SK-N-SH treated with all-trans-retinoic acid at 6 μM for 48 hours (cell line): ENCODE results near the gene YARS2.

ENCODE experiments used
- ATAC-seq: fragments of 200-7000 bp; cut with Tn5 transposase; 3 replicates; pipeline ENCODE4 v1.9.1; 2020; ENCODE audit warnings: mild to moderate bottlenecking, moderate library complexity
- BACH2 ChIP-seq: fragments of 250-450 bp; sonication (Bioruptor Pico); IDR thresholded peaks from 2 replicates; pipeline ENCODE4 v1.9.0; 2021; ENCODE audit warnings: mild to moderate bottlenecking, borderline replicate concordance
- ESRRG ChIP-seq: fragments of 250-450 bp; sonication (Bioruptor Pico); IDR thresholded peaks from 2 replicates; pipeline ENCODE4 v1.6.1; 2021; ENCODE audit warnings: mild to moderate bottlenecking
- GLIS3 ChIP-seq: fragments of 250-450 bp; sonication (Bioruptor Pico); IDR thresholded peaks from 2 replicates; pipeline ENCODE4 v1.5.0; 2020; ENCODE audit warnings: mild to moderate bottlenecking, moderate library complexity
- ISL1 ChIP-seq: fragments of 250-450 bp; sonication (Bioruptor Pico); IDR thresholded peaks from 2 replicates; pipeline ENCODE4 v2.1.2; 2022; ENCODE audit warnings: mild to moderate bottlenecking, moderate library complexity
- POU6F1 ChIP-seq: fragments of 250-450 bp; sonication (Bioruptor Pico); IDR thresholded peaks from 2 replicates; pipeline ENCODE4 v1.8.0; 2021; ENCODE audit warnings: low read depth, mild to moderate bottlenecking, moderate library complexity, borderline replicate concordance
- PPARA ChIP-seq: fragments of 250-450 bp; sonication (Bioruptor Pico); IDR thresholded peaks from 2 replicates; pipeline ENCODE4 v1.5.0; 2020; ENCODE audit warnings: mild to moderate bottlenecking, borderline replicate concordance
- RARB ChIP-seq: fragments of 250-450 bp; sonication (Bioruptor Pico); IDR thresholded peaks from 2 replicates; pipeline ENCODE4 v1.8.0; 2021; ENCODE audit warnings: mild to moderate bottlenecking, moderate library complexity
- SNAI2 ChIP-seq: fragments of 250-450 bp; sonication (Bioruptor Pico); IDR thresholded peaks from 2 replicates; pipeline ENCODE4 v1.5.0; 2020; ENCODE audit warnings: mild to moderate bottlenecking, moderate library complexity
- TCF4 ChIP-seq: fragments of 250-450 bp; sonication (Bioruptor Pico); IDR thresholded peaks from 2 replicates; pipeline ENCODE4 v1.8.0; 2021; ENCODE audit warnings: mild to moderate bottlenecking, moderate library complexity, borderline replicate concordance
- TOX ChIP-seq: fragments of 250-450 bp; sonication (Bioruptor Pico); IDR thresholded peaks from 2 replicates; pipeline ENCODE4 v1.8.0; 2021; ENCODE audit warnings: mild to moderate bottlenecking, moderate library complexity, borderline replicate concordance
- ZC3H10 ChIP-seq: fragments of 250-450 bp; sonication (Bioruptor Pico); IDR thresholded peaks from 2 replicates; pipeline ENCODE4 v1.5.1; 2021; ENCODE audit warnings: mild to moderate bottlenecking, moderate library complexity
- ZFP3 ChIP-seq: fragments of 250-450 bp; sonication (Bioruptor Pico); IDR thresholded peaks from 2 replicates; pipeline ENCODE4 v1.5.0; 2020; ENCODE audit warnings: mild to moderate bottlenecking, moderate library complexity
- ZFP30 ChIP-seq: fragments of 450-650 bp; formaldehyde crosslinking; IDR thresholded peaks from 2 replicates; pipeline ENCODE4 v1.5.0; 2022; ENCODE audit warnings: mild to moderate bottlenecking, moderate library complexity
- ZNF565 ChIP-seq: fragments of 450-650 bp; formaldehyde crosslinking; conservative IDR thresholded peaks from 2 replicates; pipeline ENCODE4 v1.5.0; 2020; ENCODE audit warnings: low read depth, mild to moderate bottlenecking, moderate library complexity
- ZNF70 ChIP-seq: fragments of 450-650 bp; formaldehyde crosslinking; IDR thresholded peaks from 2 replicates; pipeline ENCODE4 v1.5.0; 2020; ENCODE audit warnings: mild to moderate bottlenecking, moderate library complexity
- ZNF8 ChIP-seq: fragments of 450-650 bp; formaldehyde crosslinking; IDR thresholded peaks from 2 replicates; pipeline ENCODE4 v1.5.0; 2020; ENCODE audit warnings: mild to moderate bottlenecking, moderate library complexity
- TF ChIP-seq, protein P1 (sequence below): fragments of 250-450 bp; sonication (Bioruptor Pico); IDR thresholded peaks from 2 replicates; pipeline ENCODE4 v1.5.0; 2020; ENCODE audit warnings: mild to moderate bottlenecking, moderate library complexity
- TF ChIP-seq, protein P2 (sequence below): fragments of 250-450 bp; sonication (Bioruptor Pico); IDR thresholded peaks from 2 replicates; pipeline ENCODE4 v1.5.1; 2020; ENCODE audit warnings: low read depth, mild to moderate bottlenecking, moderate library complexity
- TF ChIP-seq, protein P3 (sequence below): fragments of 250-450 bp; sonication (Bioruptor Pico); IDR thresholded peaks from 2 replicates; pipeline ENCODE4 v1.8.0; 2020; ENCODE audit warnings: mild to moderate bottlenecking, moderate library complexity, borderline replicate concordance
- TF ChIP-seq, protein P4 (sequence below): fragments of 250-450 bp; sonication (Bioruptor Pico); IDR thresholded peaks from 2 replicates; pipeline ENCODE4 v1.5.1; 2021; ENCODE audit warnings: mild to moderate bottlenecking, moderate library complexity

Gene YARS2

DNA sequence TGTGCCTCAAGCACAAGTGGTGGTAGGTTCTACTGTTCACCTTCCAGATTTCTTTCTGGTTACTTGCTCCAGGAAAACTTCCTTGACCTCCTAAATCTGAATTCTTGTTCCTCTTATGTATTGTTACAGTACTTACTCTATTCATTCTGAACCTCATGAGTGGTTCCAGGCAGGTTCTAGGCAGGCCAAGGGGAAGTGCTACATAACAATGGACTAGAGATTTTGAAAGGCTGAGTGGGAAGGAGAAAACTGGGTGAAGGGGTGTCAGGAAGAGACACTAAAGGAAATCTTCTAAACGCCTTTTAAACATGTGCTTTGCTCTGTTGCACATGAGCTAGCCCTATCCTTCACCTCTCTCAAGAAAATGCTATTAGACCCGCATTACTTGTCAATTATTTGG lies 1.6 kb downstream of the YARS2 start:
- no peak for ATAC-seq
- no peak for TF ChIP-seq ZNF8 (CRISPR knock-in tag)
- no peak for TF ChIP-seq ZFP3 (CRISPR knock-in tag)
- TF ChIP-seq, protein P1, sequence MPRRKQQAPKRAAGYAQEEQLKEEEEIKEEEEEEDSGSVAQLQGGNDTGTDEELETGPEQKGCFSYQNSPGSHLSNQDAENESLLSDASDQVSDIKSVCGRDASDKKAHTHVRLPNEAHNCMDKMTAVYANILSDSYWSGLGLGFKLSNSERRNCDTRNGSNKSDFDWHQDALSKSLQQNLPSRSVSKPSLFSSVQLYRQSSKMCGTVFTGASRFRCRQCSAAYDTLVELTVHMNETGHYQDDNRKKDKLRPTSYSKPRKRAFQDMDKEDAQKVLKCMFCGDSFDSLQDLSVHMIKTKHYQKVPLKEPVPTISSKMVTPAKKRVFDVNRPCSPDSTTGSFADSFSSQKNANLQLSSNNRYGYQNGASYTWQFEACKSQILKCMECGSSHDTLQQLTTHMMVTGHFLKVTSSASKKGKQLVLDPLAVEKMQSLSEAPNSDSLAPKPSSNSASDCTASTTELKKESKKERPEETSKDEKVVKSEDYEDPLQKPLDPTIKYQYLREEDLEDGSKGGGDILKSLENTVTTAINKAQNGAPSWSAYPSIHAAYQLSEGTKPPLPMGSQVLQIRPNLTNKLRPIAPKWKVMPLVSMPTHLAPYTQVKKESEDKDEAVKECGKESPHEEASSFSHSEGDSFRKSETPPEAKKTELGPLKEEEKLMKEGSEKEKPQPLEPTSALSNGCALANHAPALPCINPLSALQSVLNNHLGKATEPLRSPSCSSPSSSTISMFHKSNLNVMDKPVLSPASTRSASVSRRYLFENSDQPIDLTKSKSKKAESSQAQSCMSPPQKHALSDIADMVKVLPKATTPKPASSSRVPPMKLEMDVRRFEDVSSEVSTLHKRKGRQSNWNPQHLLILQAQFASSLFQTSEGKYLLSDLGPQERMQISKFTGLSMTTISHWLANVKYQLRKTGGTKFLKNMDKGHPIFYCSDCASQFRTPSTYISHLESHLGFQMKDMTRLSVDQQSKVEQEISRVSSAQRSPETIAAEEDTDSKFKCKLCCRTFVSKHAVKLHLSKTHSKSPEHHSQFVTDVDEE = no peak
- no peak for TF ChIP-seq ISL1
- no peak for TF ChIP-seq TCF4
- no peak for TF ChIP-seq SNAI2 (CRISPR knock-in tag)
- no peak for TF ChIP-seq ZNF70 (CRISPR knock-in tag)

DNA sequence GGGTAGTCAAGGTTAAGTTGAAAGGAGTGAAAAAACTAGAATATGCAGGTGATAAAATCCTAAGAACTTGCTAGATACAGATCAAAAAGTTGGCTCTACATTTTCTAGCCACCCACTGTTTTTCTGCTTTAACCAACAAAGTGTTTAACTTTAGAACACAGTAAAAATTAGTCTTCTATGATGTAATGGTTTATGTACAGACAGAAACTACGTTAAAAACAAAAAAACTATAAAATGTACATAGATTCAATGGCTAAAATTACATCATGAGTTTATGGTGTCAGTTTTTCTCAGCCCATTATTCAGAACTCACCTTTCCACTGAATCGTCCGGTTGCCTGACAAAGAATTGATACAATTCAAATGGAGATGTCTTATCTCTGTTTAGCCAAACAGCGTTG lies 2.1 kb downstream of the YARS2 start:
- TF ChIP-seq SNAI2 (CRISPR knock-in tag) (no peak), TCF4 (no peak), TOX (CRISPR knock-in tag) (no peak), ZFP3 (CRISPR knock-in tag) (no peak), PPARA (CRISPR knock-in tag) (no peak), ISL1 (no peak)

GRCh38 chr12:32743264-32743663 lies 12.4 kb downstream of the YARS2 start:
- no peak for TF ChIP-seq ZC3H10
- TF ChIP-seq RARB = no peak
- no peak for TF ChIP-seq PPARA (CRISPR knock-in tag)
- no peak for TF ChIP-seq POU6F1 (CRISPR knock-in tag)
- TF ChIP-seq ZFP30 (CRISPR knock-in tag) = no peak
- TF ChIP-seq ZNF8 (CRISPR knock-in tag) = no peak
- no peak for ATAC-seq

More for the DNA sequence above, 2.1 kb downstream of the YARS2 start:
- ATAC-seq = no peak

DNA sequence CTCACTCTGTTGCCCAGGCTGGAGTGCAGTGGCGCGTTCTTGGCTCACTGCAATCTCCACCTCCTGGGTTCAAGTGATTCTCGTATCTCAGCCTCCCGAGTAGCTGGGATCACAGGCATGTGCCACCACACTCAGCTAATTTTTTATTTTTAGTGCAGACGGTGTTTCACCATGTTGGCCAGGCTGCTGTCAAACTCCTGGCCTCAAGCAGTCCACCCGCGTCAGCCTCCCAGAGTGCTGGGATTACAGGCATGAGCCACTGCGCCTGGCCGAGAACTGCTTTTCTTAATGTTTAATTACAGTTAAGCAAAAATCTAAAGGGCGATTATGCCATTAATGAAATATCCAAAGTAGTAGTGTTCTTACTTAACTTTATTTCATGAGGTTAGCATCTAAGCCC lies 13.6 kb downstream of the YARS2 start:
- TF ChIP-seq, protein P1 = no peak
- no peak for TF ChIP-seq ZC3H10
- TF ChIP-seq ZFP30 (CRISPR knock-in tag) = no peak
- TF ChIP-seq TOX (CRISPR knock-in tag) = no peak
- TF ChIP-seq, protein P2, sequence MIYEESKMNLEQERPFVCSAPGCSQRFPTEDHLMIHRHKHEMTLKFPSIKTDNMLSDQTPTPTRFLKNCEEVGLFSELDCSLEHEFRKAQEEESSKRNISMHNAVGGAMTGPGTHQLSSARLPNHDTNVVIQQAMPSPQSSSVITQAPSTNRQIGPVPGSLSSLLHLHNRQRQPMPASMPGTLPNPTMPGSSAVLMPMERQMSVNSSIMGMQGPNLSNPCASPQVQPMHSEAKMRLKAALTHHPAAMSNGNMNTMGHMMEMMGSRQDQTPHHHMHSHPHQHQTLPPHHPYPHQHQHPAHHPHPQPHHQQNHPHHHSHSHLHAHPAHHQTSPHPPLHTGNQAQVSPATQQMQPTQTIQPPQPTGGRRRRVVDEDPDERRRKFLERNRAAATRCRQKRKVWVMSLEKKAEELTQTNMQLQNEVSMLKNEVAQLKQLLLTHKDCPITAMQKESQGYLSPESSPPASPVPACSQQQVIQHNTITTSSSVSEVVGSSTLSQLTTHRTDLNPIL (CRISPR knock-in tag) = no peak
- no peak for TF ChIP-seq ISL1
- no peak for TF ChIP-seq ESRRG (CRISPR knock-in tag)
- no peak for TF ChIP-seq ZNF70 (CRISPR knock-in tag)
- no peak for TF ChIP-seq POU6F1 (CRISPR knock-in tag)
- no peak for TF ChIP-seq BACH2
- ATAC-seq = no peak

DNA sequence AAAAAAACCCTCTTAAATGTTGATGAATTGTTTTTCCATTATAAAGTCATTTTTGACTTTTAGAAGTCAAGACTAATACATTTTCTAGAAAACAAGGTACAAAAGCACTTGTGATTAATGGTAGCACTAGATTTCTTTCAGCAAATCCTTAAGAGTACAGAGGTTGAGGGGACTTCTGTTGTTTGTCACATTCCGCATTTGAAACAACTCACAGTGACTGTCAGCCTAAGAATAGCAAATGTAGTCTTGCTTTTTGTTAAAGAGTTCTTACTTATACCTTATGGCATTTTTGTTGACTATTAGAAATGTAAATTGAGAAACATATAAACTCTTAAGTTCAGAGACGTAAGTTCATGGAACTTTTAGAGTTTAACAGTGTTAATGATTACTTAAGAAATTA lies 16.4 kb downstream of the YARS2 start:
- ATAC-seq = no peak
- no peak for TF ChIP-seq RARB
- TF ChIP-seq GLIS3 (CRISPR knock-in tag) = no peak
- no peak for TF ChIP-seq ZNF565 (CRISPR knock-in tag)
- TF ChIP-seq, protein P3, sequence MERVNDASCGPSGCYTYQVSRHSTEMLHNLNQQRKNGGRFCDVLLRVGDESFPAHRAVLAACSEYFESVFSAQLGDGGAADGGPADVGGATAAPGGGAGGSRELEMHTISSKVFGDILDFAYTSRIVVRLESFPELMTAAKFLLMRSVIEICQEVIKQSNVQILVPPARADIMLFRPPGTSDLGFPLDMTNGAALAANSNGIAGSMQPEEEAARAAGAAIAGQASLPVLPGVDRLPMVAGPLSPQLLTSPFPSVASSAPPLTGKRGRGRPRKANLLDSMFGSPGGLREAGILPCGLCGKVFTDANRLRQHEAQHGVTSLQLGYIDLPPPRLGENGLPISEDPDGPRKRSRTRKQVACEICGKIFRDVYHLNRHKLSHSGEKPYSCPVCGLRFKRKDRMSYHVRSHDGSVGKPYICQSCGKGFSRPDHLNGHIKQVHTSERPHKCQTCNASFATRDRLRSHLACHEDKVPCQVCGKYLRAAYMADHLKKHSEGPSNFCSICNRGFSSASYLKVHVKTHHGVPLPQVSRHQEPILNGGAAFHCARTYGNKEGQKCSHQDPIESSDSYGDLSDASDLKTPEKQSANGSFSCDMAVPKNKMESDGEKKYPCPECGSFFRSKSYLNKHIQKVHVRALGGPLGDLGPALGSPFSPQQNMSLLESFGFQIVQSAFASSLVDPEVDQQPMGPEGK (CRISPR knock-in tag) = no peak
- no peak for TF ChIP-seq ISL1
- TF ChIP-seq SNAI2 (CRISPR knock-in tag) = no peak
- no peak for TF ChIP-seq TOX (CRISPR knock-in tag)
- TF ChIP-seq, protein P4, sequence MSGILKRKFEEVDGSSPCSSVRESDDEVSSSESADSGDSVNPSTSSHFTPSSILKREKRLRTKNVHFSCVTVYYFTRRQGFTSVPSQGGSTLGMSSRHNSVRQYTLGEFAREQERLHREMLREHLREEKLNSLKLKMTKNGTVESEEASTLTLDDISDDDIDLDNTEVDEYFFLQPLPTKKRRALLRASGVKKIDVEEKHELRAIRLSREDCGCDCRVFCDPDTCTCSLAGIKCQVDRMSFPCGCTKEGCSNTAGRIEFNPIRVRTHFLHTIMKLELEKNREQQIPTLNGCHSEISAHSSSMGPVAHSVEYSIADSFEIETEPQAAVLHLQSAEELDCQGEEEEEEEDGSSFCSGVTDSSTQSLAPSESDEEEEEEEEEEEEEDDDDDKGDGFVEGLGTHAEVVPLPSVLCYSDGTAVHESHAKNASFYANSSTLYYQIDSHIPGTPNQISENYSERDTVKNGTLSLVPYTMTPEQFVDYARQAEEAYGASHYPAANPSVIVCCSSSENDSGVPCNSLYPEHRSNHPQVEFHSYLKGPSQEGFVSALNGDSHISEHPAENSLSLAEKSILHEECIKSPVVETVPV (CRISPR knock-in tag) = no peak
